Measurements from ENCODE around the gene MDN1.
"Not testable (repeated sequence)": the region's sequence is repeated elsewhere in the genome, so short reads cannot be mapped to it uniquely, and the experiment has no call there.

The MDN1 gene

DNA sequence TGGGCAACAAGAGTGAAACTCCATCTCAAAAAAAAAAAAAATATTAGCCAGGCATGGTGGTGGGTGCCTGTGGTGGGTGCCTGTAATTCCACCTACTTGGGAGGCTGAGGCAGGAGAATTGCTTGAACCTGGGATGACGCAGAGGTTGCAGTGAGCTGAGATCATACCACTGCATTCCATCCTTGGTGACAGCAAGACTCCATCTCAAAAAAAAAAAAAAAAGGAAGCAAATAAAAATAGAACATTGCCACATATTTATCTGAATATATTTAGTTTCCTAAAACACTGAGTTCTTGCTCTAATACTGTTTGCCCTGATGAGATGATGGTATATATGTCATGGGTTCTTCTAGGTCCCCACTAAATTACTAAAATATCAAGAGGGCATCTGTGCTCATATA lies 38.4 kb upstream of the MDN1 start:
- DNase-seq (ENCODE audit: low read depth) = no peak
- no peak overlapping the region for H3K4me3 ChIP-seq (ENCODE audit: low read length)
- TF ChIP-seq, protein P1, sequence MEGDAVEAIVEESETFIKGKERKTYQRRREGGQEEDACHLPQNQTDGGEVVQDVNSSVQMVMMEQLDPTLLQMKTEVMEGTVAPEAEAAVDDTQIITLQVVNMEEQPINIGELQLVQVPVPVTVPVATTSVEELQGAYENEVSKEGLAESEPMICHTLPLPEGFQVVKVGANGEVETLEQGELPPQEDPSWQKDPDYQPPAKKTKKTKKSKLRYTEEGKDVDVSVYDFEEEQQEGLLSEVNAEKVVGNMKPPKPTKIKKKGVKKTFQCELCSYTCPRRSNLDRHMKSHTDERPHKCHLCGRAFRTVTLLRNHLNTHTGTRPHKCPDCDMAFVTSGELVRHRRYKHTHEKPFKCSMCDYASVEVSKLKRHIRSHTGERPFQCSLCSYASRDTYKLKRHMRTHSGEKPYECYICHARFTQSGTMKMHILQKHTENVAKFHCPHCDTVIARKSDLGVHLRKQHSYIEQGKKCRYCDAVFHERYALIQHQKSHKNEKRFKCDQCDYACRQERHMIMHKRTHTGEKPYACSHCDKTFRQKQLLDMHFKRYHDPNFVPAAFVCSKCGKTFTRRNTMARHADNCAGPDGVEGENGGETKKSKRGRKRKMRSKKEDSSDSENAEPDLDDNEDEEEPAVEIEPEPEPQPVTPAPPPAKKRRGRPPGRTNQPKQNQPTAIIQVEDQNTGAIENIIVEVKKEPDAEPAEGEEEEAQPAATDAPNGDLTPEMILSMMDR (IDR thresholded peaks at IDR 0.05; ENCODE audit: insufficient read depth, low read depth, low read length, missing control alignments) = no peak

GRCh38 chr6:89853068-89853467 lies 33.5 kb upstream of the MDN1 start:
- H3K4me3 ChIP-seq (ENCODE audit: low read length) = no peak overlapping the region
- no peak for DNase-seq (ENCODE audit: low read depth)
- TF ChIP-seq, protein P1 (IDR thresholded peaks at IDR 0.05; ENCODE audit: insufficient read depth, low read depth, low read length, missing control alignments) = no peak

- not testable (repeated sequence) for DNase-seq (ENCODE audit: low read depth); H3K4me3 ChIP-seq (ENCODE audit: low read length)
Measured at GRCh38 chr6:89847513-89847912, 27.9 kb upstream of the MDN1 start.

DNA sequence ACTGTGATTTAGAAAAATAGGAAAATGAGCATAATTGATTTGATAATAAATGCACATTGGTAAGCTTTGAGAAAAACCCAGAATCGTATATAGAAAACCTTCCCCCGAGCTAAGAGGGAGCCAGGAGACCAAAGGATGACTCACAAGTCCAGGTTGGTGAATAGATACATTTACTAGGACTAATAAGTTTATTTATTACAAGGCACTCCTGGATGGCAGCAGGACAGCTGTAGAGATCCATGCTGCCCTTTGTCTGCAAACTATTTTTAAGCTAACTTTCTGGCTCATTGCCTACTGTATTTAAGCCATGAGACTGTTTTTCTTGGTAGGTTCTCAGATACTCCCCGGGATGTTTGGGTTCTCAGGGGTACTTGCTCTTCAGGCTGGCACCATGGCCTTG lies 23.5 kb upstream of the MDN1 start:
- DNase-seq (ENCODE audit: low read depth) = peak; percentile 42
- H3K4me3 ChIP-seq (ENCODE audit: low read length) = no peak overlapping the region
- TF ChIP-seq, protein P1 (IDR thresholded peaks at IDR 0.05; ENCODE audit: insufficient read depth, low read depth, low read length, missing control alignments) = no peak

GRCh38 chr6:89842228-89842627 lies 22.6 kb upstream of the MDN1 start:
- no peak overlapping the region for H3K4me3 ChIP-seq (ENCODE audit: low read length)
- DNase-seq (ENCODE audit: low read depth) = peak; percentile 16
- TF ChIP-seq, protein P1 (IDR thresholded peaks at IDR 0.05; ENCODE audit: insufficient read depth, low read depth, low read length, missing control alignments) = no peak

DNA sequence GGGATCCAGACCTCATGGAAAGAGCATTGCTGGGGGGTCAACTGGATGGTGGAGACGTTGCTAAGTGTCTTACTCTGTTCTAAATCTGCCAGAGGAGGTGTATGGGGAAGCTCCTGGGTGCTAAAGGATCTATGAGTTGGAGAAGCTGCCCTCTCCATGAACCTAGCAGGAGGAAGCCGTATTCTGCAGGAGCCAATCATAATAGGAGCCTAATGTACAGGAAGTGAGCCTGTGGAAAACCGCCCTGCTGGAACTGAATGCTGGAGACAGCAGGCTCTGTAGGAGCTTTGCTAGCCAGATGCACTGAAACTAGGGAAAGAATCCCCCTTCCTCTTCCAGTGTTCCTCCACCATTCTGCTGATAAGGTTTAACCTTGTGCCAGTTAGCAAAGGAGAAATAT lies 20.9 kb upstream of the MDN1 start:
- TF ChIP-seq, protein P1 (IDR thresholded peaks at IDR 0.05; ENCODE audit: insufficient read depth, low read depth, low read length, missing control alignments) = no peak
- DNase-seq (ENCODE audit: low read depth) = no peak
- H3K4me3 ChIP-seq (ENCODE audit: low read length) = no peak overlapping the region

- DNase-seq (ENCODE audit: low read depth) = peak; percentile 23
- no peak overlapping the region for H3K4me3 ChIP-seq (ENCODE audit: low read length)
- TF ChIP-seq, protein P1 (IDR thresholded peaks at IDR 0.05; ENCODE audit: insufficient read depth, low read depth, low read length, missing control alignments) = no peak
Measured at GRCh38 chr6:89836639-89837222, 17.1 kb upstream of the MDN1 start.
